ENCODE results near the gene NAV2.

- no peak for TF ChIP-seq CTCF (IDR thresholded peaks at IDR 0.05; ENCODE audit: low read depth, low read length)
- no peak for TF ChIP-seq POLR2A (IDR thresholded peaks at IDR 0.05; ENCODE audit: extremely low read depth, insufficient read length)
Measured at GRCh38 chr11:20013346-20014066, 300.9 kb downstream of the NAV2 start.

All from NB4 (cell line).